C4-2B (cell line): ENCODE results near the gene CAB39L.
"Not testable (repeated sequence)": the region's sequence is repeated elsewhere in the genome, so short reads cannot be mapped to it uniquely, and the experiment has no call there.

Source experiments
- H3K27ac ChIP-seq: fragments of 450-650 bp; 2 replicates; pipeline ENCODE4 v1.5.1; 2017
- CTCF ChIP-seq: fragments of 450-650 bp; conservative IDR thresholded peaks from 2 replicates; pipeline ENCODE4 v1.5.1; 2017; ENCODE audit warnings: mild to moderate bottlenecking
- ZFX ChIP-seq: fragments of 450-650 bp; IDR thresholded peaks from 2 replicates; pipeline ENCODE4 v1.6.1; 2017

CAB39L gene

GRCh38 chr13:49340161-49340560 lies 103.7 kb downstream of the CAB39L start:
- no peak overlapping the region for H3K27ac ChIP-seq
- TF ChIP-seq ZFX = no peak
- no peak for TF ChIP-seq CTCF

GRCh38 chr13:49336655-49337054 lies 107.2 kb downstream of the CAB39L start:
- TF ChIP-seq CTCF (no peak), ZFX (no peak)
- H3K27ac ChIP-seq = peak overlapping the region; percentile 64

- TF ChIP-seq ZFX = no peak
- TF ChIP-seq CTCF = no peak
- H3K27ac ChIP-seq = no peak overlapping the region
Measured at GRCh38 chr13:49330546-49330864, 113.4 kb downstream of the CAB39L start.

- no peak for TF ChIP-seq CTCF
- no peak for TF ChIP-seq ZFX
- H3K27ac ChIP-seq = no peak overlapping the region
Measured at GRCh38 chr13:49329831-49330545, 113.9 kb downstream of the CAB39L start.

- not testable (repeated sequence) for H3K27ac ChIP-seq
Measured at GRCh38 chr13:49327145-49327544, 116.7 kb downstream of the CAB39L start.

GRCh38 chr13:49326222-49326917 lies 117.5 kb downstream of the CAB39L start:
- TF ChIP-seq ZFX (no peak), CTCF (no peak)
- no peak overlapping the region for H3K27ac ChIP-seq

GRCh38 chr13:49323344-49323743 lies 120.5 kb downstream of the CAB39L start:
- no peak overlapping the region for H3K27ac ChIP-seq
- TF ChIP-seq ZFX = no peak
- TF ChIP-seq CTCF = no peak

- H3K27ac ChIP-seq = no peak overlapping the region
- TF ChIP-seq CTCF = no peak
- no peak for TF ChIP-seq ZFX
Measured at GRCh38 chr13:49322702-49323101, 121.2 kb downstream of the CAB39L start.
